ENCODE measurements around the gene ITGB2.
"Not testable (repeated sequence)": the region's sequence is repeated elsewhere in the genome, so short reads cannot be mapped to it uniquely, and the experiment has no call there.

ITGB2 gene

GRCh38 chr21:44883250-44883649 is 37.4 kb downstream of the ITGB2 start:
- H3K4me3 ChIP-seq (ENCODE audit: low read depth, low read length), result no peak overlapping the region
- CTCF ChIA-PET, result interaction anchor here (0.7 to 5.4 kb wide), 4 partner anchors 11 to 258 kb away, joined by 3 to 58 read pairs (median 6); no protein-coding TSS in a partner anchor
- TF ChIP-seq CTCF (IDR thresholded peaks at IDR 0.05; ENCODE audit: insufficient read depth, low read length, missing control alignments), result no peak
- POLR2A ChIA-PET, result no interaction called here
- no peak for DNase-seq (ENCODE audit: low read depth, low spot score)

- POLR2A ChIA-PET, result interaction anchor here (1.7 kb wide), 1 partner anchor 12 kb away, joined by 5 read pairs; no protein-coding TSS in a partner anchor
- DNase-seq (ENCODE audit: low read depth, low spot score), result no peak
- no peak overlapping the region for H3K4me3 ChIP-seq (ENCODE audit: low read depth, low read length)
- no peak for TF ChIP-seq CTCF (IDR thresholded peaks at IDR 0.05; ENCODE audit: insufficient read depth, low read length, missing control alignments)
- CTCF ChIA-PET, result interaction anchor here (1.1 to 5.4 kb wide), 5 partner anchors 13 to 255 kb away, joined by 3 to 58 read pairs (median 5); no protein-coding TSS in a partner anchor
Measured at GRCh38 chr21:44881198-44881872, 39.4 kb downstream of the ITGB2 start.

- no peak for DNase-seq (ENCODE audit: low read depth, low spot score)
- CTCF ChIA-PET, result interaction anchor here (1.4 to 5.4 kb wide), 4 partner anchors 13 to 256 kb away, joined by 3 to 58 read pairs (median 6); no protein-coding TSS in a partner anchor
- POLR2A ChIA-PET, result interaction anchor here (1.7 kb wide), 1 partner anchor 11 kb away, joined by 5 read pairs; no protein-coding TSS in a partner anchor
- no peak for TF ChIP-seq CTCF (IDR thresholded peaks at IDR 0.05; ENCODE audit: insufficient read depth, low read length, missing control alignments)
- H3K4me3 ChIP-seq (ENCODE audit: low read depth, low read length), result no peak overlapping the region
Measured at GRCh38 chr21:44880405-44881197, 40.1 kb downstream of the ITGB2 start.

- CTCF ChIA-PET, result interaction anchor here (0.6 to 2.2 kb wide), 3 partner anchors 71 to 123 kb away, joined by 4 to 6 read pairs (median 6); no protein-coding TSS in a partner anchor
- POLR2A ChIA-PET; DNase-seq (ENCODE audit: low read depth, low spot score); H3K4me3 ChIP-seq (ENCODE audit: low read depth, low read length): not testable (repeated sequence)
Measured at GRCh38 chr21:44879238-44879637, 41.5 kb downstream of the ITGB2 start.

GRCh38 chr21:44878053-44878982 is 42.4 kb downstream of the ITGB2 start:
- ChIA-PET CTCF (interaction anchor here (0.6 to 3.0 kb wide), 5 partner anchors 54 to 123 kb away, joined by 3 to 7 read pairs (median 5); partner anchors contain the start of gene UBE2G2), POLR2A (no interaction called here)
- no peak overlapping the region for H3K4me3 ChIP-seq (ENCODE audit: low read depth, low read length)
- TF ChIP-seq CTCF (IDR thresholded peaks at IDR 0.05; ENCODE audit: insufficient read depth, low read length, missing control alignments), result no peak
- no peak for DNase-seq (ENCODE audit: low read depth, low spot score)

All from AG04449 (cell line).